D721Med (cell line): ENCODE measurements around the gene KLF11.
"Not testable (repeated sequence)": the region's sequence is repeated elsewhere in the genome, so short reads cannot be mapped to it uniquely, and the experiment has no call there.

ENCODE experiments used
- DNase-seq: peaks from one replicate; pipeline ENCODE4 v3.0.0; 2011; ENCODE audit warnings: low spot score; ENCODE audit not compliant: insufficient read length
- FAIRE-seq: peaks from 2 replicates; lab custom pipeline; 2011; peaks lifted over from hg19 to GRCh38; lab: Jason Lieb, UNC
- TF ChIP-seq, protein P1 (sequence below): IDR thresholded peaks from 2 replicates; pipeline ENCODE4 v1.5.1; 2012; ENCODE audit warnings: mild to moderate bottlenecking, control low read depth; ENCODE audit not compliant: insufficient read depth; ENCODE audit errors: missing control alignments

Gene KLF11

DNA sequence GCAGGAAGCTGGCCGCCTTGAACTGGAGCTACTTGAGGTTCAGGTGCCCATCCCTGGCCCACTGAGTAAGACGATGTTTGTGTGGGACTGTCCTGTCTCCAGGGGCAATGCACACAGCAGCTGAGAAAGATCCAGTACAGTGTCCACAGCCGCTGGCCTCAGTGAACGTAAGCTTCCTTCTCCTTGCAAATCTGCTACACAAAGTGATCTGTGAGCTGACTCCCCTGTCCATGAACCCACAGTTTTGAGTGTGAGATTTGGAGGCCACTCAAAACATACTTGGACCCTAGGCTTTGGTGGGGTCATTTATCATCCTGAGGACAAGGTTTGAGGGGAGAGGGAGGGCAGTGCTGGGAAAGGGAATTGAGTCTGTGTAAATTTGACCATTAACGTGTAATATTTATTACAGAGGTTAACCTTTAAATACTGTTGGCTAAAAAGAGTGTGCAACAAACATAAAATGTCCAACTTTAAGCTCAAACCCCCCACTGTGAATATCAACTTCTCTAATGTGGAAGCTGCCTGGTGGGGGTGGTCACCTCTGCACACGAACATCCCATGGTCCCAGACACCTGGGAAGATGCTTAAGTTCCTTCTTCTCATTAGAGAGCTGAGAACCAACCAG, 41.8 kb downstream of the KLF11 start:
- DNase-seq (no peak), FAIRE-seq (no peak)
- TF ChIP-seq, protein P1, sequence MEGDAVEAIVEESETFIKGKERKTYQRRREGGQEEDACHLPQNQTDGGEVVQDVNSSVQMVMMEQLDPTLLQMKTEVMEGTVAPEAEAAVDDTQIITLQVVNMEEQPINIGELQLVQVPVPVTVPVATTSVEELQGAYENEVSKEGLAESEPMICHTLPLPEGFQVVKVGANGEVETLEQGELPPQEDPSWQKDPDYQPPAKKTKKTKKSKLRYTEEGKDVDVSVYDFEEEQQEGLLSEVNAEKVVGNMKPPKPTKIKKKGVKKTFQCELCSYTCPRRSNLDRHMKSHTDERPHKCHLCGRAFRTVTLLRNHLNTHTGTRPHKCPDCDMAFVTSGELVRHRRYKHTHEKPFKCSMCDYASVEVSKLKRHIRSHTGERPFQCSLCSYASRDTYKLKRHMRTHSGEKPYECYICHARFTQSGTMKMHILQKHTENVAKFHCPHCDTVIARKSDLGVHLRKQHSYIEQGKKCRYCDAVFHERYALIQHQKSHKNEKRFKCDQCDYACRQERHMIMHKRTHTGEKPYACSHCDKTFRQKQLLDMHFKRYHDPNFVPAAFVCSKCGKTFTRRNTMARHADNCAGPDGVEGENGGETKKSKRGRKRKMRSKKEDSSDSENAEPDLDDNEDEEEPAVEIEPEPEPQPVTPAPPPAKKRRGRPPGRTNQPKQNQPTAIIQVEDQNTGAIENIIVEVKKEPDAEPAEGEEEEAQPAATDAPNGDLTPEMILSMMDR = no peak

GRCh38 chr2:10085668-10086059, 42.3 kb downstream of the KLF11 start:
- no peak for FAIRE-seq
- TF ChIP-seq, protein P1 = no peak
- DNase-seq = no peak

GRCh38 chr2:10086950-10087349, 43.6 kb downstream of the KLF11 start:
- no peak for DNase-seq
- TF ChIP-seq, protein P1 = no peak
- no peak for FAIRE-seq

DNA sequence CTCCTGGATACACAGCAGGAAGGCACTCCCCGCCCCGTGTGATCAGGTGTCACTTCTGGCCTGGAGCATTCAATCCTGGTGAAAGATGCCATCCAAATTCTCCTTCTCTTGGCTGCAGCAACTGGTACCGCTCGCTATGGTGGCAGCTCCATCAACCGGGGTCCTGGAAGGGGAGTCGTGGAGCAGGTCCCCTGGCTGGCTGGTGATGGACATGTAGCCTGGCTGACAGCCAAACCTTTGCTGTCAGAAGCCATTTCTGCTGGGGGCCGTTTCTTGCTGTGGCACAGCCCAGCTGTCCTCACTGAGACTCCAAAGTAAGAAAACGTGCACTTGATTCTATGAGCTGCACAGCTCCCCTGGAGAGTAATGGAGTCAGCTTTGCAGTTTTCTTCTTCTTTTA, 44.0 kb downstream of the KLF11 start:
- no peak for FAIRE-seq
- TF ChIP-seq, protein P1 = no peak
- no peak for DNase-seq

- TF ChIP-seq, protein P1 = no peak
- FAIRE-seq (no peak), DNase-seq (no peak)
These were observed 46.3 kb downstream of the KLF11 start for GRCh38 chr2:10089565-10090190.

DNA sequence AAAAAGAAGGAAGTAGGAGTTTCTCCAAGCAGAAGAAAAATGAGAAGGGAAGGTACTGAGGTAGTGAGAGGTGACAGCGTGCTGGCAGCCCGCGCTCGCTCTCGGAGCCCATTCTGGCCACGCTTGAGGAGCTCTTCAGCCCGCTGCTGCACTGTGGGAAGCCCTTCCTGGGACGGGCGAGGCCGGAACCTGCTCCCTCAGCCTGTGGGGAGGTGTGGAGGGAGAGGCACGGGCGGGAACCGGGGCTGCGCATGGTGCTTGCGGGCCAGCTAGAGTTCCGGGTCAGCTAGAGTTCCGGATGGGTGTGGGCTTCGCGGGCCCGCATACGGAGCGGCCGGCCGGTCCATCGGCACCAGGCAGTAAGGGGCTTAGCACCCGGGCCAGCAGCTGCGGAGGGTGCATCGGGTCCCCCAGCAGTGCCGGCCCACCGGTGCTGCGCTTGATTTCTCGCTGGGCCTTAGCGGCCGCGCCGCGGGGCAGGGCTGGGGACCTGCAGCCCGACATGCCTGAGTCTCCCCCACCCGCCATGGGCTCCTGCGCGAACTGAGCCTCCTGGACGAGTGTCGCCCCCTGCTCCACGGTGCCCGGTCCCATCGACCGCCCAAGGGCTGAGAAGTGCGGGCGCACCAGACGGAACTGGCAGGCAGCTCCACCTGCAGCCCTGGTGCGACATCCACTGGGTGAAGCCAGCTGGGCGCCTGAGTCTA, 48.0 kb downstream of the KLF11 start:
- FAIRE-seq (no peak), DNase-seq (no peak)
- TF ChIP-seq, protein P1 = no peak

GRCh38 chr2:10091889-10092244, 48.5 kb downstream of the KLF11 start:
- not testable (repeated sequence) for DNase-seq, FAIRE-seq
